ES-I3 (cell line): ENCODE measurements around the gene EFCAB14.
"Not testable (repeated sequence)": the region's sequence is repeated elsewhere in the genome, so short reads cannot be mapped to it uniquely, and the experiment has no call there.

Experiments used
- H3K36me3 ChIP-seq: 2 replicates; pipeline ENCODE4 v1.6.1; 2013; ENCODE audit warnings: mild to moderate bottlenecking, low read length, control low read depth, moderate library complexity; ENCODE audit not compliant: insufficient read depth
- H3K4me1 ChIP-seq: 2 replicates; pipeline ENCODE4 v1.6.1; 2013; ENCODE audit warnings: mild to moderate bottlenecking, control low read depth, low read length; ENCODE audit not compliant: insufficient read depth
- H3K9ac ChIP-seq: 2 replicates; pipeline ENCODE4 v1.6.1; 2013; ENCODE audit warnings: low read depth, mild to moderate bottlenecking, low read length, moderate library complexity
- H3K9me3 ChIP-seq: 2 replicates; pipeline ENCODE4 v1.6.1; 2013; ENCODE audit warnings: mild to moderate bottlenecking, low read length, moderate library complexity; ENCODE audit not compliant: control insufficient read depth, insufficient read depth

The EFCAB14 gene

DNA sequence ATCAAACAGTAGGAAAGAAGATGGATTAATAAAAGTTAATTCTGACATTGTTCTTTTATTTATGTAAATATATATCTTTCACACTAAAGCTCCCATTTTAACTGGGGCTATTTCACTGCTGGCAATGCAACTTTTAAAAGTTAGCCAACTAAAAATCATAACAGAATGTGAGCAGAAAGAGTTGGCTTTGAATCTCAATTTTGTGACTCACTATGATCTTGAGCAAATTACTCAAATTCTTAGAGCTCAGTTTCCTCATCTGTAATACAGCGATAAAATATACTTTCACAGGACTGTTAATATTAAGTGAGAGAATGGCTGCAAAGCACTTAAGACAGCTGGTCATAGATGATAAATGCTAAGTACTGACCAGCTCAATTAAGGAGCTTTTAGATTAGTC lies 10.8 kb downstream of the EFCAB14 start:
- no peak overlapping the region for H3K9ac ChIP-seq
- H3K4me1 ChIP-seq = no peaks in the 10 kb centered on the region
- no peaks in the 10 kb centered on the region for H3K9me3 ChIP-seq
- peaks cover 15% of the 10 kb centered on the region for H3K36me3 ChIP-seq

DNA sequence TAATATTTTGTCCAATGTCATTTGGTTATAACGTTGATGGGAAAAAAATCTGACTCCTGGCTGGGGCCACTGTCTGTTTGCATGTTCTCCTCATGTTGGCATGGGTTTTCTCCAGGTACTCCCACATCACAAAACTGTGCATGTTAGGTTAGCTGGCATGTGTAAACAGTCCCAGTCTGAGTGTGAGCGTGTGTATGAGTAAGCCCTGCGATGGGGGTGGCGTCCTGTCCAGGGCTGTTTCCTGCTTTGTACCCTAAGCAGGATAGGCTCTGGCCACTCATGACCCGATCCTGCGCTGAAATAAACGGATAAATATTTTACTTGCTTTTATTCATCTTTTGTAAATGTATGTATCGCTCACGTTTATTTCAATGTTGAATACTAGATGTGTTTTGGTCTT lies 13.5 kb downstream of the EFCAB14 start:
- Histone ChIP-seq H3K36me3 (peaks cover 19% of the 10 kb centered on the region), H3K9me3 (no peaks in the 10 kb centered on the region), H3K4me1 (no peaks in the 10 kb centered on the region), H3K9ac (no peak overlapping the region)

DNA sequence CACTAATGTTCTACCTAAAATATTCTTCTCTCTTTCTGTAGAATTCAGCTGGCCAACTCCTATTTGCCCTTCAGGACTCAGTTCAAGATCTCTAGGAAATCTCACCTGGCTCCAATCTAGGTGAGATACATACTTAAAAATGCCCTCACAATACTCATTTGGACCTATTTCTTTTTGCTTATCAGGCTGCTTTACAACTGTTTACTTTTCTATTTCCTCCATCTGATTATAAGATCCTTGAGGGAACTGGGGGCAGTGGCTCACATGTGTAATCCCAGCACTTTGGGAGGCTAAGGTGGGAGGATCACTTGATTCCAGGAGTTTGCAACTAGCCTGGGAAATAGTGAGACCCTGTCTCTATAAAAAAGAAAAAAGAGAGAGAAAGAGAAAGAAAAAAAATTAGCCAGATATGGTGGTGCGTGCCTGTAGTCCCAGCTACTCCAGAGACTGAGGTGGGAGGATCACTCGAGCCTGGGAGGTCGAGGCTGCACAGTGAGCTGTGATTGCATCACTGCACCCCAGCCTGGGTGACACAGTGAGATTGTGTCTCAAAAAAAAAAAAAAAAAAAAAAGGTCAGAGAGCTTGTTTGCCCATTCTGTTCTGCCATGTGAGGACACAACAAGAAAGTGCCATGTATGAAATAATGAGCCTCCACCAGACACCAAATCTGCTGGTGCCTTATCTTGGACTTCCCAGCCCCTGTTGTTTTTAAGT lies 14.8 kb downstream of the EFCAB14 start:
- H3K9me3 ChIP-seq = no peaks in the 10 kb centered on the region
- H3K4me1 ChIP-seq = no peaks in the 10 kb centered on the region
- H3K9ac ChIP-seq = no peak overlapping the region
- peaks cover 19% of the 10 kb centered on the region for H3K36me3 ChIP-seq

DNA sequence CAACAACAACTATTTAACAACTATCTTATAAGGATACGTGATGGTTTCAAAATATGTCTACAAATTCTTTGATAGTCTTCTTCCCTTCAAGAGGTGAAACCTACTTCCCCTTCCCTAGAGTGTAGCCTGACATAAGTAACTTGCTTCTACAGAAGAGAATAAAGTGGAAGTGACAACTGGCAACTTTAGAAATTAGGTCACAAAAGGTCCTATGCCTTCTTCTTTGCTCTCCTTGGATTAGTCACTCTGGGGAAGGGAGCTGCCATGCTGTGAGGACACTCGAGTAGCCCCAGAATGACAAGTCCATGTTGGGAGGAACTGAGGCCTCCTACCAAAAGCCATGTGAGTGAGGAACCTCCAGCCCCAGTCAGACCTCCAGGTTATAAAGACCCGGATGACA lies 19.2 kb downstream of the EFCAB14 start:
- H3K4me1 ChIP-seq = no peaks in the 10 kb centered on the region
- H3K9ac ChIP-seq = no peak overlapping the region
- H3K36me3 ChIP-seq = peaks cover 3% of the 10 kb centered on the region
- no peaks in the 10 kb centered on the region for H3K9me3 ChIP-seq

DNA sequence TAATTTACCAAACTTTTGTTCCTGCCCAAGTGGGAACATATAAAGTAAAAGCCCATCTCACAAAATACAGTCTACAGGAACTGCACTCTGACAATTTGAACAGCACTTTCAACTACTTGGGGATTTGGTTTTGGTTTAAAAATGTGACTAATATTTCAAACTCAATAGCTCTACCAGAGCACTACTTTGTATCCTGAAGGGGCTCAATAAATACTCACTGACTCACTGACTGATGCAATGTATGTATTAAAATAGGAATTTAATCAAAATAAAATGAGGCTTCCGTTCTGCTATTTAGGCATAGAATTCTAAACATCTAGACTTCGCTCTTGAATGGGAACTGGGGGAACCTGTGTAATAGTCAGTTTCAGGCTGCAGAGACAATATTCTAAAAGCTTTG lies 21.9 kb downstream of the EFCAB14 start:
- Histone ChIP-seq H3K9me3 (no peaks in the 10 kb centered on the region), H3K36me3 (peaks cover 3% of the 10 kb centered on the region), H3K4me1 (no peaks in the 10 kb centered on the region), H3K9ac (no peak overlapping the region)

DNA sequence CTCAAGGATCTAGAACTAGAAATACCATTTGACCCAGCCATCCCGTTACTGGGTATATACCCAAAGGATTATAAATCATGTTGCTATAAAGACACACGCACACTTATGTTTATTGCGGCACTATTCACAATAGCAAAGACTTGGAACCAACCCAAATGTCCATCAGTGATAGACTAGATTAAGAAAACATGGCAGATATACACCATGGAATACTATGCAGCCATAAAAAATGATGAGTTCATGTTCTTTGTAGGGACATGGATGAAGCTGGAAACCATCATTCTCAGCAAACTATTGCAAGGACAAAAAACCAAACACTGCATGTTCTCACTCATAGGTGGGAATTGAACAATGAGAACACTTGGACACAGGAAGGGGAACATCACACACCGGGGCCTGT lies 24.2 kb downstream of the EFCAB14 start:
- peaks cover 13% of the 10 kb centered on the region for H3K36me3 ChIP-seq
- H3K4me1 ChIP-seq, H3K9ac ChIP-seq, H3K9me3 ChIP-seq: not testable (repeated sequence)

DNA sequence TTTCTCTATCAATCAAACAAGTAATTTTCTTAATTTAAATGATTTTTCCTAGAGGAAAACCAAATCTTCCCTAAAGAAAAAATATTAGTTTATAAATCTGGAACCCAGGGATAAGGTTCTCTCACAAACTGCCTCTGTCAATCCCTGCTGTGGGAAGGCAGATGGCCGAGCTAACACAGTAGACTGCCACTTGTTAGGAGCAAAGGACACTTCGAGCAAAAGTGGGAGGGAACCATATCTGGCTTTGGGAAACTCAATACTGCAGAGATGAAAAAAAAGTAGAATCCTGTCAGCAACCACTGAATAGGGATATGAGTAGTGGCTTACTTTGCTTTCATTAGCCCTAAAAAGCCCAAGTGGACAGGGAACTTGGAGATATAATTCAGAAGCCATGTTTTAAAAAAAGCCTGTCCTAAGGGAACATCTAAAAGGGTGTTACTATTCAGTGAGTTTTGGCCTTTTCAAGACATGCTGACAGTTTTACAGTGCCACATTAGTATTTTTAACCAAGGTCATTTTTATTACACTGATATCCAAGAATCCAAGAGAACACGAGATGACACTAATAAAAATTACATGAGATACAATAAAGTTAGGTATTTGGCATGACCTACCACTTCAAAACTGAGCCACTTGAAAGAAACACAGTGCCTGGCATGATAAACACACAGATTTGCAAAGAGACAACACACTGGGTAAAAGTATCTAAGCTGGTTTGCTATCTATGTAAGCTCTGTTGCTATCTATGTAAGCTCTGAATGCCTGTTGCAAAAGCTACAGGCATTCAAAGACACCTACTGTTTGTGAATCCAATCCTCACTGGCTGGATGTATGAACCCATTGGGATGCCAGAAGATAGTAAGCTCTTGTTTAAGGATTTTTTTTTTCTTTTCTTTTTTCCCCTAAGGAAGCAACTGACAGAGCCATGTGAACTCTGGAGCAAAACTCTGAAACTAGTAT lies 25.8 kb downstream of the EFCAB14 start:
- H3K9me3 ChIP-seq = no peaks in the 10 kb centered on the region
- no peak overlapping the region for H3K9ac ChIP-seq
- H3K4me1 ChIP-seq = no peaks in the 10 kb centered on the region
- peaks cover 19% of the 10 kb centered on the region for H3K36me3 ChIP-seq

DNA sequence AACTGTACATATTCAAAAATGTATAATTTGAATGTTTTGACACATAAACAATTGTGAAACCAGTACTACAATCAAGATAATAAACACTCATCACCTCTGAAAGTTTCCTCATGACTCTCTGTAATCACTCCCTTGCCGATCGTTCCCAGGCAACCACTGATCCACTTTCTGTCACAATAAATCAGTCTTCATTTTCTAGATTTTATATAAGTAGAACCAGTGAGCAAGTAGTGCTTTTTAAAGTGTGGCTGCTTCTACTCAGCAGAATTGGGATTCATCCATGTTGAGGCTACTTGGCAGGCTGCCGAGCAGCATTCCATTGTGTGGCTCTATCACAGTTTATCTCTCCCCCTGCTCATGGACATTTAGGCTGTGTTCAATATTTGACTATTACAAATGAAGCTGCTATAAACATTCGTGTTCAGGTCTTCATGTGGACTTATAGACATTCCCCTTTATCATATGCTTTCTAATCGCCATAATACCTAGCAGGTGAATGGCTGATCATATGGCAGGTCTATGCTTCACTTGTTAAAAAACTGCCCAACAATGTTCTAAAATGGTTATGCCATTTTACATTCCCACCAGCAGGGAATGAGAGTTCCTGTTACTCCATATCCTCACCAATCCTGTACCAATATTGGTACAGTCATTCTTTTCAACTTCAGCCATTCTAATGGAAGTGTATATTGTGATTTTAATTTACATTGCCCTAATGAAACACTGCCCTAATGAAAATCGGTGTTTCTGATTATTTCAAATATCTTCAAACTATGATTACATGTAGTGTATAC lies 26.7 kb downstream of the EFCAB14 start:
- no peaks in the 10 kb centered on the region for H3K4me1 ChIP-seq
- H3K9ac ChIP-seq = no peak overlapping the region
- H3K36me3 ChIP-seq = peaks cover 26% of the 10 kb centered on the region
- H3K9me3 ChIP-seq = no peaks in the 10 kb centered on the region

DNA sequence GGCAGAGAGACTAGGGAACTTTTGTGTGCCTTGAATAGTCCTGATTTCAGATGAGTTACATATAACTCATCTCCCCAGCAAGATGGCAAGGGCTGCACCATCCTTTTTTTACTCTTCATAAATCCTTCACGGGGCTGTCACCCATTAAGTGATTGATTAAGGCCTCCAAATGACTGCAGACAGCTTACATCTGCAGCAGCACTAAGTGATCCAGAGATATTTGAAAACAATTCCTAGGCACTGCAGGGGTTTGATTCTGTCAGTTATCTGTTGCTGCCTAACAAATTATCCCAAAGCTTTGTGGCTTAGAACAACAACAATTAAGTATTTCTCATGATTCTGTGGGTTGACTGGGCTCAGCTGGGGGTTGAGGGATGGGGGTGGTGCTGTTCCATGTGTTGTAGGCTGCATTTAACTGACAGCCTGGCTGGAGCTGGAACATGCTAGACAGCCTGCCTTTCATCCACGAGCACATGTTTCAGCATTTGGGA lies 27.9 kb downstream of the EFCAB14 start:
- no peaks in the 10 kb centered on the region for H3K4me1 ChIP-seq
- H3K36me3 ChIP-seq = peaks cover 32% of the 10 kb centered on the region

DNA sequence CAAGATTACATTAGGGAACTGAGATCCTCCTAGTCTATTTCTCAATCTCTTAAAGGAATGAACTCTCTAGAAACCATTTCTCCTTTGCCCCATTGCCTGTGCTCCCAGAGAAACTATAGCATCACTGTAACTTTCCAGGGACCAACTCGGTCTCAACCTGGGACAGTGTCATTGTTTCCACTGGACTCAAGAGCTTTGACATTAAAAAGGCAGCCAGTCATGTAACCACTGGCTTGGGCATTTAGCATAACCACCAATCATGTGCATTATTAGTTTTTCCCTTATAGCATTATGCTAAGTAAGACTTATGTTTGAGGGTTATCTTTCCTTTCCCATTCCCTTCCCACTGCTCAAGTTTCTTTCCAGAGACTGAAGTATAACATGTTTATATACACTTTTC lies 29.0 kb downstream of the EFCAB14 start:
- no peaks in the 10 kb centered on the region for H3K9me3 ChIP-seq
- H3K4me1 ChIP-seq = no peaks in the 10 kb centered on the region
- H3K9ac ChIP-seq = no peak overlapping the region
- peaks cover 34% of the 10 kb centered on the region for H3K36me3 ChIP-seq

More for the DNA sequence above, 27.9 kb downstream of the EFCAB14 start:
- Histone ChIP-seq H3K9ac (no peak overlapping the region), H3K9me3 (no peaks in the 10 kb centered on the region)

DNA sequence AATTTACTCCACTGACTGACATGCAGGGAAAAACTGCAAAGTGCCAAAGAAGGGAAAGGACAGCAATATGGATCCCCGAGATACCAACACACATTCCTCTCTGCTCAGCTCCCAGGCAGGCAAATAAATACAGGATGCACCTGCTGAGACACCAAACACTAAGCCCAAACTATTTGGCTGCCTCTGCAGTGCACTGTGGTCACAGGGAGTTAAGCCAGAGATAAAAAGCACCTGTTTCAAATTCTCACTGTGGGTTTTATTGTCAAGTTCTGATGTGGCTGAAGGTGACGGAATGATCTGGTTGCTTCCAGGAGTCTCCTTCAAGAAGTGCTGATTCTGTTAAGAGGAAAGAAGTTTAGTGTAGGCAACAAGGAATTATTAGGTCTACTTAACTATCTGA lies 29.6 kb downstream of the EFCAB14 start:
- peaks cover 39% of the 10 kb centered on the region for H3K36me3 ChIP-seq
- H3K9ac ChIP-seq = no peak overlapping the region

DNA sequence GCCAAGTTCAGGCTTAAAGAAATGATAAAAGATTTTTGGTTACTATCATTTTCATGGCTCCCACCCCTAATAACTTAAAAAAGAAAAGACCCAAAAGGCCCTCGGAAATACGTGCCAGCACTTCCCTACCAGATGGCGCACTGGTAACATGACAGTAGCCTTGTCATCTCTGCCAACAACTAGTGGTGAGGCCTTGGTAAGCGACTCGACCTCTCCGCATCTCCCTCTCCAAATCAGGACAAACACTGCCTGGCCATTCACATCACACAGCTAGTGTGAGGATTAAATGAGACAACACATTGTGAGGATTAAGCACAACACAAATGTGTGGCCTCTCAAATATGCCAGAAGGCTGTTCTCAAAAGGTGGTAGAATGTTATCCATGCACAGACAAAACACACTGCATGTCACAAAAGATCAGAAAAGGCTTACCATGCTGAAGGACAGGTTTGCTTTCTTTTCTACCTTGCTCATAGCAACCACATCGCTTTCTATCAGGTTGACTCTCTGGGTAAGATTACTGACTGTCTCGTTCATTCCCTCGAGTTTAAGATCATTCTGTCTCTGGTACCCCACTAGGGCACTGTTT lies 30.9 kb downstream of the EFCAB14 start:
- Histone ChIP-seq H3K9ac (no peak overlapping the region), H3K4me1 (no peaks in the 10 kb centered on the region), H3K9me3 (no peaks in the 10 kb centered on the region), H3K36me3 (peaks cover 39% of the 10 kb centered on the region)

More for the DNA sequence above, 29.6 kb downstream of the EFCAB14 start:
- Histone ChIP-seq H3K9me3 (no peaks in the 10 kb centered on the region), H3K4me1 (no peaks in the 10 kb centered on the region)

DNA sequence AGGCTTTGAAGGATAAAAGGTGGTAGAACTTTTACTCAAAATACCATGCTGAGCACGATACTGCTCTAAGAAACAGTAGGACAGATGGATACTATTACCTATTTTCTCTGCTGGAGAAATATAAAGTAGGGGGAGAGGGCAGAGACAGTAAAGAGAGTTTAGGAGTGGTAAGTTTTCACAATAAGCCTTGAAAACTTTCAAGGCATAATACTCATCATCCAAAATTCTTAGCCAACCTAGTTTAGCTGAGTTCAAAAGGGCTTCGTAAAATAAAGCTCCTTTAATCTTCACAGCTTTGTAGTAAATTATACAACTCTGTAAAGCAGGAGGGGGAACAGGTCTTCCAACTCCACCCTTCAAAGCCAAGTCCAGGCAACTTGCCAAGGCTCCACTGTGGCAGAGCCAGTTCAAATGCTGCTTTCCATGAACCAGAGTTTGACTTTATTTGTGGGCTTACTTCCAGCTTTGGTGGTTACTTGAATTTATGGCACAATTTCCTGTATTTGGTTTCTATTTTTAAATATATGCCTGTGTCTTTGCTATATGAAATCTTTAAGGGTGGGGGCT lies 31.7 kb downstream of the EFCAB14 start:
- Histone ChIP-seq H3K9ac (no peak overlapping the region), H3K36me3 (peaks cover 39% of the 10 kb centered on the region), H3K4me1 (no peaks in the 10 kb centered on the region), H3K9me3 (no peaks in the 10 kb centered on the region)

DNA sequence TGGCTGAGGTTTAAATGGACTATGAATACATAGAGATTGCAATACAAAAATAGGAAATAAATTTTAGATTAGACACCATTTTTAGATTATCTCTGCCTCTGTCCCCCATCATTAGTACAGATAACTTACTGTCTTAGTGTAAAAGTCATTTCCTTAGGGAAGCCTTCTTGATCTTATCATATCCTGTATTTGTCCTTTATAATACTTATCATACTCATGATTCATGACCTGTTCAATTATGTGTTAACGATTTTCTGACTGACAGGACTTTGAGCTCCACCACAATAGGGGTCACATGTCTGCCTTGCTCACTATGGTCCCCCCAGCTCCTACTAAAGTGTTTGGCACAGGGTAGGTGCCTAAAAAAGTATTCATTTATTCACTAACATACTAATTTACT lies 32.7 kb downstream of the EFCAB14 start:
- Histone ChIP-seq H3K4me1 (no peaks in the 10 kb centered on the region), H3K9me3 (no peaks in the 10 kb centered on the region), H3K36me3 (peaks cover 47% of the 10 kb centered on the region), H3K9ac (no peak overlapping the region)
